A673 (cell line): ENCODE data around the gene VPS13D.

ENCODE experiments used
- EZH2 ChIP-seq: fragments of 200-600 bp; sonication (generic); IDR thresholded peaks from 2 replicates; pipeline ENCODE4 v1.6.1; 2017; ENCODE audit warnings: borderline replicate concordance, low read depth, mild to moderate bottlenecking, mixed read lengths, antibody characterized with exemption, low read length; ENCODE audit not compliant: poor library complexity, severe bottlenecking
- TF ChIP-seq, protein P1 (sequence below): fragments of 300-800, 200-600 bp; sonication (generic); conservative IDR thresholded peaks from 2 replicates; pipeline ENCODE4 v1.5.1; 2017; ENCODE audit warnings: low read depth, mild to moderate bottlenecking, antibody characterized with exemption, low read length, moderate library complexity, mixed read lengths

DNA sequence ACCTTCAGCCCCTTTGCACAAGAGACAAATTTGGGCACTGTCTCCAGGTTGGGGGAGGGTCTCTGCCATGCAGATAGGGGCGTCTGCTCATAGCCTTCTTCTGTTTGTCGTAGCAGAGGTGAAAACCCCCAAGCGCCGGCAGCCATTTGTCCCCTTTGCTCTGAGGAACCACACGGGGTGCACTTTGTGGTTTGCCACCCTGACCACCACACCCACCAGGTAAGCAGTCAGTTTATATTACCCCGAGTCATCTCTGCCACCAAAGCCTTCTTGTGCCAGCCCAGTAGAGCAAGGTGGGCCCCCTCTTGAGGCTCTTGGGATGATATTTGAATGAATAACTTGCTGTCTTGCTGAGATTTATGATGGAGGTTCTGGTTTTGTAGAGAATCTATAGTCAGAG lies 111.8 kb downstream of the VPS13D start:
- TF ChIP-seq, protein P1, sequence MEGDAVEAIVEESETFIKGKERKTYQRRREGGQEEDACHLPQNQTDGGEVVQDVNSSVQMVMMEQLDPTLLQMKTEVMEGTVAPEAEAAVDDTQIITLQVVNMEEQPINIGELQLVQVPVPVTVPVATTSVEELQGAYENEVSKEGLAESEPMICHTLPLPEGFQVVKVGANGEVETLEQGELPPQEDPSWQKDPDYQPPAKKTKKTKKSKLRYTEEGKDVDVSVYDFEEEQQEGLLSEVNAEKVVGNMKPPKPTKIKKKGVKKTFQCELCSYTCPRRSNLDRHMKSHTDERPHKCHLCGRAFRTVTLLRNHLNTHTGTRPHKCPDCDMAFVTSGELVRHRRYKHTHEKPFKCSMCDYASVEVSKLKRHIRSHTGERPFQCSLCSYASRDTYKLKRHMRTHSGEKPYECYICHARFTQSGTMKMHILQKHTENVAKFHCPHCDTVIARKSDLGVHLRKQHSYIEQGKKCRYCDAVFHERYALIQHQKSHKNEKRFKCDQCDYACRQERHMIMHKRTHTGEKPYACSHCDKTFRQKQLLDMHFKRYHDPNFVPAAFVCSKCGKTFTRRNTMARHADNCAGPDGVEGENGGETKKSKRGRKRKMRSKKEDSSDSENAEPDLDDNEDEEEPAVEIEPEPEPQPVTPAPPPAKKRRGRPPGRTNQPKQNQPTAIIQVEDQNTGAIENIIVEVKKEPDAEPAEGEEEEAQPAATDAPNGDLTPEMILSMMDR, result no peak
- TF ChIP-seq EZH2, result no peak
